HG03571 (cell line): Measurements from ENCODE around the gene PGGHG.
"Not testable (repeated sequence)": the region's sequence is repeated elsewhere in the genome, so short reads cannot be mapped to it uniquely, and the experiment has no call there.

Experiments
- ATAC-seq: cut with Tn5 transposase; IDR thresholded peaks from one replicate; pipeline ENCODE4 v1.9.1; 2021; ENCODE audit not compliant: unreplicated experiment

Gene PGGHG

DNA sequence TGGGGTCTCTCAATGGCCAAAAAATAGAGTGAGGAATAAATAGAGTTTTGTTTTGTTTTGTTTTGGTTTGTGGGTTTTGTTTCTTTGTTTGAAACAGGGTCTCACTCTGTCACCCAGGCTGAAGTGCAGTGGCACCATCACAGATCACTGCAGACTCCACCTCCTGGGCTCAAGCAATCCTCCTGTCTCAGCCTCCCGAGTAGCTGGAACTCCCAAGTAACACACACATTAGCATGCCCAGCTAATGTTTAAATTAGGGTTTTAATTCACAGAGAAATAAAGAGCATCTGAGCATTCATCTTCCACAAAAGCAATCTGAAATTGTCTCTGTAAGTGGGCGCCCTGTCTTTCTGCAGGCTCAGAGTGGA, 40.9 kb downstream of the PGGHG start:
- ATAC-seq: no peak

DNA sequence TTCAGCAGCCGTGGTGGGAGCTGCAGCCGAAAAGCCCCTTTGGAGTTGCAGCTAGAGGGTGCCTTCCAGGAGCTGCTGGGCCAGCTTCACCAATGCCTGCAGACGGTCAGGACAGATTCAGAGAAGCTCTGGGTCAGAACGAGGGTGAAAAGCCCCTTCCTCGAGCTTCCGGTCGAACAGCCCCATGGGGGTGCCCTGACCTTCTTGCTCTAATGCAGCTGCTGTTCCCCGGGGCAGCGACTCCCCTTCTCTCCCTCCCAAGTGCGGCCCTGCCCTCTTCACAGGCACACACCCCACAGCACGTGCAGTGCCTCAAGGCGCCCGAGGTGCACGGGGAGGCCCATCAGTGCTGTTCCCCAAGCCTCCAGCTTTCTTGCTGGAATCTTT, 41.4 kb downstream of the PGGHG start:
- no peak for ATAC-seq

DNA sequence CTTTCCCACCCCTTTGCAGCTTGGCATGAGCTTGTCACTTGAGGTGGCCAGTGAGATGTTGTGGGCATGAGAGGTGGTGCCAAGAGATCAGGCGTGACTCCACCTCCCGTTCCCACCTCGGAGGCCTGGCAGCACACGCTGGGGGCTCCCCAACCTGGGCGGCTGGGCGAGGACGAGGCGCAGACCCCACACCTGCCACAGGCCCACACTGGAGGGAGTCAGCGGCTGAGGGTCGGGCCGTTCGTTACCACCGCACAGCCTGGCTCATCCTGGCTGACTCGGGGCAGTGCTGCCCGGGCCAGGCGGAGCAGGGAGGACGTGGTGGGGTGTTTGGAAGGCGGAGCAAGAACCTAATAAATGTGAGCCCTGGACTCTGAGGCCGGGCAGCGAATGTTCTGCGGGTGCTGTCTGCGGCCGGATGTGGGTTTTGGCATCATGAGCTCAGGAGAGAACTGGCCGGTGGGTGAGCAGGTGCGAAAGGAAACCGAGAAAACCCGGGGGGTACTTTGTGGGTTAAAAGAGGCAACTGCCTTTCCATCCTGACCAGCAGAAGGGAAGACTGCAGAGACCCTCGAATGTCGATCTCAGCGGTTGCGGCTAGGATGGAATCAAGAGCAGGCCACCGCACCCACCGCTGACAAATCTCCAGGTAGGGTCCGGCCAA, 41.9 kb downstream of the PGGHG start:
- no peak for ATAC-seq

DNA sequence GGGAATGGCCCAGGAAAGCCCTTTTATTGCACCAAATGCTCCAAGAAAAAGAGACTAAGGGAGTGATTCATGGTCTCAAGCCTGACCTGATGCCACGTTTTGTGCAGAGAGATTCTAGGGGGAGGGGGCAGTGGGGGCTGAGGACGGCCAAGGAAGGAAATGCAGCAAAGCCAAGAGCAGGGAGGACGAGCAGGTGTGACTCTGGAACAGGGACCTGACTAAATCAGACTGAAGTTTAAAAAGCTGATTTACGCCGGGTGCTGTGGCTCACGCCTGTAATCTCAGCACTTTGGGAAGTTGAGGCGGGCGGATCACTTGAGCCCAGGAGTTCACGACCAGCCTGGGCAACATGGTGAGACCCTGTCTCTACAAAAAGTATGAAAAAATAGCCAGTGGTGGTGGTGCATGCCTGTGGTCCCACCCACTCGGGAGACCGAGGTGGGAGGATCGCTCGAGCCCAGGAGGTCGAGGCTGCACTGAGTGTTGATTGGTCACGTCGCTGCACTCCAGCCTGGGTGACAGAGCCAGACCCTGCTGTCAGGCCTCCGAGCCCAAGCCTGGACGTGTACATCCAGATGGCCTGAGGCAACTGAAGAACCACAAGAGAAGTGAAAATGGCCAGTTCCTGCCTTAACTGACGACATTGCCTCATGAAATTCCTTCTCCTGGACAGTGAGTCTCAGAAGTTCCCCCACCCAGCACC, 42.6 kb downstream of the PGGHG start:
- no peak for ATAC-seq

DNA sequence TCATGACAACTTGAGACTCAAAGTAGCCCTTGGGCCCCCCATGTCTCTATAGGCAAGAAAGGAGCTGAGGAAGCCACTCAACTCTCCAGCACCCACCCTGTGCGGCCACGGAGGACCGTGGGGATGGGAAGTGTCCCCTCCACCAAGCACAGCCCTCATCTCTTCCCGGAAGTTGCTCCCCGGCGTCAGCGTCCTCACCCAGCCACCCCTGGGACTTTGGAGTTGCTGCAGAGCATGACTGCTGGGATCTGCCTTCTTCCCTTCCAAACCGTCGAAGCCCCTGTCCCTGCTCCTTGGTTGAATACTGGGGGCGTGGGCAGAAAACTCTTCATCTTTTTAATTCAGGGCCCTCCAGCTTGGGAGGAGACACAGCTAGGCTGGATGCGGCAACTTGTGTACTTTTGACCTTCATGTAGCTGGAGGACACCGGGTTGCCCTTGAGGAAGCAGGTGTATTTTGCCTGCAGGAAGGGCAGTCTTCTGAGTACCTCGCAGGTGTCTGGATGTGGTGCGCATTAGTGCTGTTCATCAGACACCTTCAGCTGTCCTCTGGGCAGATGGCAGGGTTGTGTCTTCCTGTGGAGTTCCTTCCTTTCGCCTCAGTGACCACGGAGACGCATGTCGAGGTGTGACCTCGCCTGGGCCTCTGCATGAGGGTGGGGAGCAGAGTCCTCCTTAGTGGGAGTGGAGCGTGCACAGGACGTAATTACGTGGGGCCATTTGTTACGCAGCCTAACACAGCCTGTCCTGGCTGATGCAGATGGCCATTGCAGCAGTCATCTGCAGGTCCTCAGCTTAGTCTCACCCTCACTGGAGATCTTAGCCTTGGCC, 43.9 kb downstream of the PGGHG start:
- no peak for ATAC-seq

DNA sequence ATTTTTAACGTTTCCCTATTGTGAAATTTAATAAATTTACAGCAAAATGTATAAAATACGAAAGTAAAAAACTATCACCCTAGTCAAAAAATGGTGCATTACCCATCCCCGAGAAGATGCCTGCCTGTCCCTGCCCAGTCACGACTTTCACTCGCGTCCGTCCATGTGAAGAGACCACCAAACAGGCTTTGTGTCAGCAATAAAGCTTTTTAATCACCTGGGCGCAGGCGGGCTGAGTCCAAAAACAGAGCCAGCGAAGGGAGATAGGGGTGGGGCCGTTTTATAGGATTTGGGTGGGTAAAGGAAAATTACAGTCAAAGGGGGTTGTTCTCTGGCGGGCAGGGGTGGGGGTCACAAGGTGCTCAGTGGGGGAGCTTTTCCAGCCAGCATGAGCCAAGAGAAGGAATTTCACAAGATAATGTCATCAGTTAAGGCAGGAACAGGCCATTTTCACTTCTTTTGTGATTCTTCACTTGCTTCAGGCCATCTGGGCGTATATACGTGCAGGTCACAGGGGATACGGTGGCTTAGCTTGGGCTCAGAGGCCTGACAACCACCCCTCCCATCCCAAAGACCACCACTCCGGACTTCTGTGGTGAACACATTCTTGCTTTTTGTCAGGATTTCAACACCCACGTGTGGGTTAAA, 44.8 kb downstream of the PGGHG start:
- not testable (repeated sequence) for ATAC-seq

DNA sequence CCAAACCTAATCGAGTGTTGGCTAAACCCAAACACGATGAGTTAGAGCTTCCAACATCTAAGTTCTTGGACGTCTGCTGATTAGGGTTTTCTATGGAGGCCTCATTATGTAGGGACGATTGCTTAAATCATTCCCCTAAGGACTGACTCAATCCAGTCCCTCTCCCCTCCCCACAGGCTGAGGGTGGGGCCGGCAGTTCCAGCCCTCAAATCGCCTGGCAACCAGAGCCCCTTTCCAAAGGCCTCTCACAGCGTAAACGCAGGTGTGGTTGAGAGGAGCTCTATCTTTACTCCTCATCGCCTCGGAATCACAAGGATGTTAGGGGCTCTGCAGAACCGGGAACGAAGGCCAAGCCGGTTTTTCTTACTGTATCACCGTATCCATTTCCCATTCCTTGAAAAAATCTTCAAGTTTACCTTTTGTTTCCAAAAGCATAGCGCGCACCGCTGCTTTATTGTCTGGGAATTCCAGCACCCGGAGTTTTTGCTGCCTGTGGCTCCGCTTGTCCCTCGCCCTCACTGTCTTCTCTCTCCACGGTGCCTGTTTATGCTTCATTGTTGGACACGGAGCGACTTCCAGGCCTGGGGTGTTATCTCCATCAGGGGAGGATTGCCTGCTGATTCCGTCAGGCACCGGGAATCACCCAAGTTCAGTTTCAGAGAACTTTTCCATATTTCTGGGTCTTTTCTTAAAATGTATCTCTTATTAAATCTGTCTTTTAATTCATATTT, 45.5 kb downstream of the PGGHG start:
- no peak for ATAC-seq

DNA sequence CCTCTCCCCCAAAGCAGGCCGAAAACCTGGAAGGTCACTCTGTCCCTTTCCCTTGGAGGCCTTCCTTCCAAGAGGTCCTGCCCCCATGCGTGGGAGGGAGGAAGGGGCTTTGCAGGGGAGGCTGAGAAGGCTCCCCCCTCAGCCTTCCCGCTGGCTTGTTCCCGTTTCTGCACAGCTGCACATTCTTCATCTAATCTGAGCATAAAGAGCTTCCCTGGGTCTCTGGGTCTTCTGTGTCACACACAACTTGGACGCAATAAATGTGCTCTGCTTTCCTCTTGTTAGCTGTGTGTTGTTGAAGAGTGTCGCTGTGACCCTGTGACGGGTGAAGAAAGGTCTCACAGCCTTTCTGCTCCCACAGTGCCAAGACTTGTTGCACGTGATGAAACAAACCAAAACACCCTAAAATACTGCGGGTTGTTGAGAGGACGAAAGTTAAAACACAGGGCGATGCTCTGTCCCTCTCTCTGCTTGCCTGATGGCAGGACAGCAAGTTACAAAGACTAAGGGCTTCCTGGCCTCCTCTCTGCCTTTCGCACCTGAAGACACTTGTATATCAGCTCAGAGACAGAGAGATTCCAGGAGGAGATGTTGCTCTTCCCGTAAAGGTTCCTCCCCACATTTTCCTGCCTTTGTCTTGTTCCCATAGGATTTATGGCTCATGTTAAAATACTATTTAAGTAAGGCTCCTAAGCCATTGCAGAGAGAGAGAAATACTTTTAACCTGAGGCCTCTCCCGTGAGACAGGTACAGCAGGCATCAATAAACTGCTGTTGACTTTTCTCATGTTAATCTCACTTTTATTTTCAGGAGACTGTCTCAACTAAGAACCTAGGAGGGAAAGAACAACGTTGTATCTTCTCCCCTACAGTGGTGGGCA, 47.1 kb downstream of the PGGHG start:
- ATAC-seq: no peak

DNA sequence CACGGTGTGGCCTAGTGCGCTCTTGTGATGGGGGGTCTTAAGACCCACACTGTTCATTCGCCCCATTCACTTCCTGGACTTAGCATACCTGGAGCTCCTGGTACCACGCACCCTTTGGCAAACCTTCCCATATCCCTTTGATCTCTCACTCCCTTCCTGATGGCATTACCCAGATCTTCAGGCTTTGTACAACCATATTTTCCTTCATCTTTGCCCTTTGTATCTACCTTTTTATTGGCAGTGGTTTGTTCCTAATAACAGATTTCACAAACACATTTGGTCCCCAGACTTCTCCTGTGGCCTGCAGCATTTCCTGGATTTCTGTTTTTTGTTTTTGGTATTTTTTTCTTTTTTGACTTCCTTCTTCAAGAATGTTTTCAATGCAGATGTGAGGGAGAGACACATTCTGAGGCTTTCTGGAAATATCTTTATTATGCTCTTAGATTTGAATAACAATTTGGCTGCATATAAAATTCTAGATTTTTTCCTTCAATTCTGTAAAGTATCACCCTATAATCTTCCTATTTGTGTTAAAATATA, 47.8 kb downstream of the PGGHG start:
- ATAC-seq: no peak

DNA sequence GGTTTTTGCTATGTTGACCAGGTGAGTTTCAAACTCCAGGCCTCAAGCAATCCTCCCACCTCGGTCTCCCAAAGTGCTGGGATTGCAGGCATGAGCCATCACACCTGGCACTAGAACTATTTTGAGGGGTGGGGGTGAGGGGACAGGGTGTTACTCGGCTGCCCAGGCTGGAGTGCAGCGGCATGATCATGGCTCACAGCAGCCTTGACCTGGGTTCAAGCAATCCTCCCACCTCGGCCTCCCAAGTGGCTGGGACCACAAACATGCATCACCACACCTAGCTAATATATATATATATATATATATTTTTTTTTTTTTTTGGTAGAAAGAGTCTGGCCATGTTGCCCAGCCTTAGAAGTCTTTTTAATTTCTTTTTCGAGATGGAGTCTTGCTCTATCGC, 48.8 kb downstream of the PGGHG start:
- ATAC-seq: no peak

DNA sequence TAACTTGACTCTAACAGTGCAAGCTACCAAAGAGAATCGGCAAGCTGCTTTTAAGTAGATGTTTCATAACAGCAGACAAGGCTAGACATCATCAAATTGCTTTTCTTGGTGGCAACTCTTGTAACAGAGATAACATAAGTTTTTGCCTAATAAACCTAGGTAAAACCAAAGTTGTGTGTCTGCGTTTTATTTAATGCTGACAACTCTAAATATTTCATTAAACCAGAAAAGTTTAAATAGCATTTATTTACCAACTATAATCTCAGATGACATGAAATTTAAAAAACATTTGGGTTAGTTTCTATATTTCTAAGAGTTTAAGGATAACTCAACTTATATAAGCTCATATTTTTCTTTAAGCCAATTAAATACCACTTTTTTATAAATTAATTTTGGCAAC, 51.0 kb downstream of the PGGHG start:
- ATAC-seq: no peak

DNA sequence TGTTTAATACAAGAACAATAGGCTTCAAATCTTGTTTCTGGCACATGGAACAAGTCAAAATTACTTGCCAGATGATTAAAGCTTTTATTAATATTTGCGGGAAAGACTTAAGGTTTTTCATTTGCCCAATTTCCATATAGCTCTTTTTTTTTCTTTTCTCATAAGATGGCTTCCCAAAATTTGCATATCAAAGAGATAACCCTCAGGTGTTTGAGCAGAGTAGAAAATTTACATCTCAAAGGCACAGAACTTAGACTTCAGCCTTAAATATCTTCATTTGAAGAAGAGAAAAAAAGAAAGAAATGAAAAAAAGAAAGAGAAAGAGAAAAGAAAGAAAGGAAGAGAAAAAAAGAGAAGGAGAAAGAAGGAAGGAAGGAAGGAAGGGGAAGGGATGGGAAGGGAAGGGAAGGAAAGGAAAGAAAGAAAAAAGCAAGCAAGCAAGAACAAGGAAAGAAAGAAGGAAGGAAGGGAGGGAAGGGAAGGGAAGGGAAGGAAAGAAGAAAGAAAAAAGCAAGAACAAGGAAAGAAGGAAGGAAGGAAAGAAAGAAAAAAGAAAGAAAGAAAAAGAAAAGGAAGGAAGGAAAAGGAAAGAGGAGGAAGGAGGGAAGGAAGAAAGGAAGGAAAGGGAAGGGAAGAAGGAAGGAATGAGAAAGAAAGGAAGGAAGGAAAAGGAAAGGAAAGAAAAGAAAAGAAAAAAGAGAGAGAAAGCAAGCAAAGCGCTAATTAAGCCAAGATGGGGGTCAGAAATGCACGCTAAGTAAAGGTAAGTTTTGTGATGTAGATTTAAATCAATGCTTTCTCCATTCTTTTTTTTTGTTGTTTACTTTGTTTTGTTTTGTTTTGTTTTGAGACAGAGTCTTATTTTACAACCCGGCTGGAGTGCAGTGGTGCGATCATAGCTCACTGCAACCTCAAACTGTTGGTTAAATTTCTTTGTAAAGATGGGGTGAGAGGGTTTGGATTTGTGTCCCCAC, 51.9 kb downstream of the PGGHG start:
- ATAC-seq: no peak

DNA sequence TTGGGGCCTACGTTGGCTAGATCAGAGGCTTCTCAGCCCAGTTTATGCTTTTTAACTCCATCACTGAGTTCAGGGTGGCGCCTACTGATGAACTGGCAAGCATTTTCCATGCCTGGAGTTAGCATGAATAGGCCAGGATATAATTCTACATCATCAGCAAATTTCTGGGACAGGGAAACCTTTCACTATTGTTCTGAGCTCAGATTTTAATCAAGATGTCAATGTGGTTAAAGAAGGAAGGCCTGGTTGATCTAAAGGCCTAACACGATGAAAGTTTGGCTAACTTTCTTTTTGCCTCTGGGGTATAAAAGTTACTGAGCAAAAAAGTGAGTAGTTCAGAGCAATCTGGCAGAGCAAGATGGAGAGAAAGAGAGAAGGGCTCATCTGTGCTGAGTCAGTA, 53.4 kb downstream of the PGGHG start:
- ATAC-seq: no peak

DNA sequence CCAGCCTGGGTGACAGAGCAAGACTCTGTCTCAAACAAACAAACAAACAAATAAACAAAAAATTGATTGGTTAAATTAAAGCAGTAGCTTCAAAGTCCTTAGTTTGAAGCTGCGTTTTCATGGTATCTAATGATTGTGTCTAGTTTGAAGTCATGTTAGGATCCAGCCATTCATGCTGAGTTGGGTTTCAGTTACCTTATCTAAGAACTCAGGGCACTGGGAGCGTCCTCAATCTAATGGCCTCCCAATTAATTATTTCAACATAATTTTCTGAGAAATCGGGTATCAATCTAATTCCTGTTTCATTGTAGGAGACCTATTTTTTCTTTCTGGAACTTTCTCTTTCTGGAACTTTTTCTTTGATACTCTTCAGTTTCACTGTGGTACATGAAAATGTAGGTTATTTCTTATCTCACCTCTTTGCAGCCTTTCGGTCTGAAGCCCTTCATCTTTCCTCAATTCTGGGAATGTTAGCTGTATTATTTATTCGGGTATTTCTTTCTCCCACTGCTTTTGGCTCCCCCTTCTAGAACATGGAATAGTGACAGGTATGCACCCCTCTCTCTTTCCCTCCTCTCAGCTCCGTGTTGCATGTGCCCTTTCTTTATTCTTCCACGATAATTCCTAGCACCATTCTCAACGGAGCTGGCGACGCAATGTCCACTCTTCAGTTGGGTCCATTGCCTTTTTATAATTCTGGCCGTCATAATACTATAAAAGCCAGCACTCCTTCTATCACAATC, 56.1 kb downstream of the PGGHG start:
- no peak for ATAC-seq
